ENCODE measurements around the gene RNF128. TPM values are rescaled to one million over a fixed set of nuclear protein-coding genes. Genes with fewer than 3 reads are reported as not detected.

The RNF128 gene
- polyA plus RNA-seq (2012; ENCODE audit: insufficient read depth, insufficient read length, low read depth): not detected

GRCh38 chrX:106726485-106727437 lies at the start of gene RNF128:
Gene RNF128 (plus strand): TSS chrX:106726701. CDS start chrX:106726914, 213 bp downstream.
- no peaks in the 10 kb centered on the region for H3K36me3 ChIP-seq
- H3K4me1 ChIP-seq: no peaks in the 10 kb centered on the region
- H3K4me3 ChIP-seq (ENCODE audit: low read depth, low read length): no peak within 1 kb of the TSS
- TF ChIP-seq CTCF (IDR thresholded peaks at IDR 0.05; ENCODE audit: low read depth, low read length): no peak
- no peaks in the 10 kb centered on the region for H3K9me3 ChIP-seq
- no peak for DNase-seq
- H3K27me3 ChIP-seq: peaks cover 17% of the 10 kb centered on the region

- Histone ChIP-seq H3K27me3 (no peaks in the 10 kb centered on the region), H3K4me1 (no peaks in the 10 kb centered on the region), H3K4me3 (ENCODE audit: low read depth, low read length) (no peak overlapping the region), H3K9me3 (no peaks in the 10 kb centered on the region), H3K36me3 (no peaks in the 10 kb centered on the region)
- no peak for DNase-seq
- no peak for TF ChIP-seq CTCF (IDR thresholded peaks at IDR 0.05; ENCODE audit: low read depth, low read length)
These were observed 45.8 kb upstream of the RNF128 start for GRCh38 chrX:106680716-106681115.

- H3K4me1 ChIP-seq: no peaks in the 10 kb centered on the region
These were observed 42.3 kb upstream of the RNF128 start for GRCh38 chrX:106684207-106684606.

GRCh38 chrX:106692425-106693065 lies 34.0 kb upstream of the RNF128 start:
- TF ChIP-seq CTCF (IDR thresholded peaks at IDR 0.05; ENCODE audit: low read depth, low read length): no peak
- DNase-seq: no peak

More at GRCh38 chrX:106684207-106684606, 42.3 kb upstream of the RNF128 start:
- no peak for DNase-seq
- H3K27me3 ChIP-seq: no peaks in the 10 kb centered on the region
- no peaks in the 10 kb centered on the region for H3K36me3 ChIP-seq
- H3K9me3 ChIP-seq: no peaks in the 10 kb centered on the region
- H3K4me3 ChIP-seq (ENCODE audit: low read depth, low read length): no peak overlapping the region
- TF ChIP-seq CTCF (IDR thresholded peaks at IDR 0.05; ENCODE audit: low read depth, low read length): no peak

GRCh38 chrX:106696502-106696901 lies 30.0 kb upstream of the RNF128 start:
- Histone ChIP-seq H3K4me1 (no peaks in the 10 kb centered on the region), H3K4me3 (ENCODE audit: low read depth, low read length) (no peak overlapping the region), H3K27me3 (no peaks in the 10 kb centered on the region), H3K9me3 (no peaks in the 10 kb centered on the region), H3K36me3 (no peaks in the 10 kb centered on the region)
- no peak for DNase-seq
- no peak for TF ChIP-seq CTCF (IDR thresholded peaks at IDR 0.05; ENCODE audit: low read depth, low read length)

More at GRCh38 chrX:106692425-106693065, 34.0 kb upstream of the RNF128 start:
- Histone ChIP-seq H3K36me3 (no peaks in the 10 kb centered on the region), H3K4me1 (no peaks in the 10 kb centered on the region), H3K4me3 (ENCODE audit: low read depth, low read length) (no peak overlapping the region), H3K27me3 (no peaks in the 10 kb centered on the region), H3K9me3 (no peaks in the 10 kb centered on the region)

Measured in BE2C (cell line).